Epithelial cell of proximal tubule (primary cell): ENCODE measurements around the gene ANKFN1. TPM values are rescaled to one million over a fixed set of nuclear protein-coding genes. Genes with fewer than 3 reads are reported as not detected.
A peak's percentile ranks its signal among the peaks of the same experiment; 100 is the strongest.

Source experiments
- DNase-seq: peaks from one replicate; pipeline ENCODE4 v3.0.0-alpha.2; 2011; ENCODE audit warnings: low read depth
- H3K4me3 ChIP-seq: 2 replicates; pipeline ENCODE4 v1.5.1; 2011; ENCODE audit warnings: low read depth, mild to moderate bottlenecking, low read length
- CTCF ChIP-seq: conservative IDR thresholded peaks from 2 replicates; pipeline ENCODE4 v1.5.1; 2012; ENCODE audit warnings: low read depth, mild to moderate bottlenecking, low read length
- total RNA-seq: library from RNA; depleted of rRNA; stranded (reverse); fragments of >200 nt; gene quantifications from 2 replicates; pipeline ENCODE4 v1.2.3, GENCODE V29; 2015

Gene ANKFN1
- total RNA-seq, 1 donor from 2014 or later, result not detected

- no peak overlapping the region for H3K4me3 ChIP-seq
- no peak for TF ChIP-seq CTCF
- no peak for DNase-seq
These were observed 299.2 kb downstream of the ANKFN1 start for GRCh38 chr17:56452461-56452860.

- TF ChIP-seq CTCF, result no peak
- no peak overlapping the region for H3K4me3 ChIP-seq
- no peak for DNase-seq
These were observed 304.2 kb downstream of the ANKFN1 start for GRCh38 chr17:56457501-56457900.

- no peak for TF ChIP-seq CTCF
- no peak for DNase-seq
- no peak overlapping the region for H3K4me3 ChIP-seq
These were observed 312.6 kb downstream of the ANKFN1 start for GRCh38 chr17:56465886-56466285.

DNA sequence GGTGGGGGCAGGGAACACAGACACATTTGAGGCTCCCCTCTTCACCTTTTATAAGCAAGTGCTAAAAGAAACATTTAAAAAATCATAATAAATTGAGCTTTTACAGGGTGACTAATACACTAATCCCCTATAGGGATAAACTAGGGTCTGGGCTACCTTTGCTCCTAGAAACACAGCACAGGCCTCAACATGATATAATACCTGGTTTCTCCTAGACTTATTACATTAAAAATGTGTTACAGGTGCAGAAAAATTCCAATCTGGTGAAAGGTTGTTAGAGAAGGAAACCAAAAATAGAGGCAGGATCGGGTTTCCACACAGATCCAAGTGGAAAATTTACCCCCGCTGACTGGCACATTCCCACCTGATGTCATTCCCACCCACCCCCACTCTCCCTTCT, 315.6 kb downstream of the ANKFN1 start:
- DNase-seq, result no peak
- no peak for TF ChIP-seq CTCF
- H3K4me3 ChIP-seq, result no peak overlapping the region

GRCh38 chr17:56471696-56472095, 318.4 kb downstream of the ANKFN1 start:
- no peak for DNase-seq
- no peak for TF ChIP-seq CTCF
- no peak overlapping the region for H3K4me3 ChIP-seq

GRCh38 chr17:56475116-56475515, 321.8 kb downstream of the ANKFN1 start:
- TF ChIP-seq CTCF, result no peak
- no peak for DNase-seq
- no peak overlapping the region for H3K4me3 ChIP-seq

DNA sequence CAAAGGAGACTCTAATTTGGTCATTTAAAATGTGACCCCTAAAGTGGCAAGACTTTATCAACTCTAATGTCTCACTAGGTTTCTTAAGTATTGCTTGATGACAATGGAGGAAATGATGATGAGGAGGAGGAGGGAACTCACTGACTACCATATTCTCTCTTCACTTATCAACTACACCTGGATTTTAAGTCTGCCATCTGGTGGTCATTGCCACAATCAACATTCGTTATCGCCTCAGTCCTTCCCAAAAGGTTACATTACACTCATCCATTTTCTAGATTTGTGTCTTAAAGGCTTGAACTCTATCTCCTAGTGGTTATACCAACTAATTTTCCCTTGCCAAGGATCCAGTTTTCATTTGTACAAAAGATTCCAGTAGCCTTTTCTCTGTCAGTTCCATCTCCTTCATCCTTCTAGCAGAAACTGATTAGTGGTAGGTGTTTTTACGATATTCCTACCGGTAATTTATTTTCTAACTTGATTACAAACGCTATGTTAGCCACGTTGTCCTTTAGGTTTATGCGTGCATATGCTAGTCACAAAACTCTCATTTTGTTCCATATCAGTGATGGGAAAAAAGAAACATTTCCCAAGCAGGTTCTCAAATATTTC, 325.7 kb downstream of the ANKFN1 start:
- H3K4me3 ChIP-seq, result no peak overlapping the region
- no peak for DNase-seq

More for the DNA sequence above, 325.7 kb downstream of the ANKFN1 start:
- TF ChIP-seq CTCF, result peak; percentile 72
